Measurements from ENCODE around the gene RNASEH1. TPM values are rescaled to one million over a fixed set of nuclear protein-coding genes. Genes with fewer than 3 reads are reported as not detected.

The RNASEH1 gene
- total RNA-seq, 1 experiment from 2014 or later, result 38.2 TPM

DNA sequence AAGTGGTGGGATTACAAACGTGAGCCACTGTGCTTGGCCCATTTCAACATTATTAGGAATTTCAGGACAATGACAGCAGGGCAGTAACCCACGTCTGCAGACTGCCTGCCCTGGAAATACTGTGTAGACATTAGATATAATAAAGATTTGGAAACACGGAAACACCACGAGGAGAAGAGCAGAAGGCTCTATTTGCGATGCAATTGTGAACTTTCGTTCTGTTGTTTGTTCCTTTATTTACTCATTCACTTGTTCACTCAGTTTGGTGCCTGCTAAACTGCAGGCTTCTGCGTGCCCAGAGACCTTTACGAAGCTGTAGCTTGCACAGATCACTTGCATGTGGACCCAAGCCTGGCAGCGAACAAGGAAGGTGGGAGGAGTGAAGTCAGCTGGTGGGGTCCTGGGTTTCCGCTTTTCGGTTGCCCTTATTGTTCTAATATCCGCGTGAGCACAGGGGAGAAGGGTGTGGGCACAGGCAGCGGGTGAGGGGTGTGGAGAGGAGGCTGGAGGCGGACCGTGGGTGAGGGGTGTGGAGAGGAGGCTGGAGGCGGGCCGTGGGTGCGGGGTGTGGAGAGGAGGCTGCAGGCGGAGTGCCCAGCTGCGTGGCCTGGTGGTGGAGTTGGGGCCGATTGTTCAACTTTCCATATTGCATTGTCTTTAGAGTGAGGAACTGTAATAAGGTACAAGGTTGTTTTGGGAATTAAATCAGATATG lies 40.2 kb upstream of the RNASEH1 start:
- no peak overlapping the region for H3K4me2 ChIP-seq (ENCODE audit: low read length)

More for the DNA sequence above, 40.2 kb upstream of the RNASEH1 start:
- ChIA-PET CTCF (no interaction called here), POLR2A (no interaction called here), RAD21 (ENCODE audit: low non-redundant PET in 1 of 2, low total read pairs in 2 of 2, uncharacterized antibody in 2 of 2, unreplicated experiment in 2 of 2) (no interaction called here)
- Histone ChIP-seq H3K9me3 (ENCODE audit: control insufficient read depth in 1 of 2, insufficient read depth in 1 of 2, low read depth in 1 of 2, low read length in 2 of 2) (no peaks in the 10 kb centered on the region), H3K4me1 (ENCODE audit: control insufficient read depth in 1 of 2, insufficient read depth in 2 of 2, low read length in 2 of 2) (no peaks in the 10 kb centered on the region), H3K27me3 (ENCODE audit: insufficient read depth, low read length) (no peaks in the 10 kb centered on the region), H2AFZ (ENCODE audit: low read depth, low read length, poor library complexity, severe bottlenecking) (no peak overlapping the region), H3K79me2 (ENCODE audit: insufficient read depth, low read length) (no peaks in the 10 kb centered on the region), H3K36me3 (ENCODE audit: control insufficient read depth in 1 of 2, insufficient read depth in 2 of 2, low read length in 2 of 2) (no peaks in the 10 kb centered on the region), H3K27ac (ENCODE audit: low read depth, low read length) (no peak overlapping the region), H3K4me3 (replicated peaks in 1 of 2; ENCODE audit: low read depth in 1 of 2, low read length in 2 of 2) (no peak overlapping the region), H3K9ac (ENCODE audit: low read length) (no peak overlapping the region), H3K9me2 (ENCODE audit: insufficient read depth) (no peaks in the 10 kb centered on the region), H4K20me1 (ENCODE audit: insufficient read depth) (no peaks in the 10 kb centered on the region)
- no peak for ATAC-seq
- BruUV-seq (replicated peaks), result no TSS peak
- no peak for TF ChIP-seq SP1 (IDR thresholded peaks at IDR 0.05; ENCODE audit: low read depth)
- no peak for TF ChIP-seq SIN3A (IDR thresholded peaks at IDR 0.05; ENCODE audit: low read depth)
- no peak for TF ChIP-seq POLR2A (IDR thresholded peaks at IDR 0.05; ENCODE audit: borderline replicate concordance, extremely low read depth, insufficient read depth, insufficient read length)
- TF ChIP-seq SRF (IDR thresholded peaks at IDR 0.05; ENCODE audit: low read depth), result no peak
- no peak for TF ChIP-seq CEBPB (IDR thresholded peaks at IDR 0.05; ENCODE audit: low read depth)
- TF ChIP-seq EZH2 (IDR thresholded peaks at IDR 0.05), result no peak
- TF ChIP-seq, protein P1, sequence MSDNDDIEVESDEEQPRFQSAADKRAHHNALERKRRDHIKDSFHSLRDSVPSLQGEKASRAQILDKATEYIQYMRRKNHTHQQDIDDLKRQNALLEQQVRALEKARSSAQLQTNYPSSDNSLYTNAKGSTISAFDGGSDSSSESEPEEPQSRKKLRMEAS (IDR thresholded peaks at IDR 0.05), result no peak
- no peak for TF ChIP-seq REST (IDR thresholded peaks at IDR 0.05; ENCODE audit: low read depth)
- TF ChIP-seq TCF7L2 (IDR thresholded peaks at IDR 0.05; ENCODE audit: borderline replicate concordance, extremely low read depth, insufficient read depth, insufficient read length), result no peak
- TF ChIP-seq ZFX (IDR thresholded peaks at IDR 0.05), result no peak
- TF ChIP-seq RAD21 (IDR thresholded peaks at IDR 0.05; ENCODE audit: low read depth), result no peak
- TF ChIP-seq ELF1 (IDR thresholded peaks at IDR 0.05; ENCODE audit: borderline replicate concordance, low read depth), result no peak
- no peak for TF ChIP-seq FOSL1 (IDR thresholded peaks at IDR 0.05; ENCODE audit: low read depth)
- TF ChIP-seq ATF3 (IDR thresholded peaks at IDR 0.05), result no peak
- no peak for TF ChIP-seq JUND (IDR thresholded peaks at IDR 0.05)
- TF ChIP-seq CTCF (IDR thresholded peaks at IDR 0.05 in 2 of 3, conservative IDR thresholded peaks at IDR 0.05 in 1 of 3; ENCODE audit: borderline replicate concordance in 1 of 3, insufficient read depth in 1 of 3, low read depth in 2 of 3, low read length in 2 of 3), result no peak
- TF ChIP-seq EGR1 (IDR thresholded peaks at IDR 0.05; ENCODE audit: low read depth), result no peak
- no peak for TF ChIP-seq ZNF274 (IDR thresholded peaks at IDR 0.05; ENCODE audit: low read depth, low read length)
- TF ChIP-seq, protein P2, sequence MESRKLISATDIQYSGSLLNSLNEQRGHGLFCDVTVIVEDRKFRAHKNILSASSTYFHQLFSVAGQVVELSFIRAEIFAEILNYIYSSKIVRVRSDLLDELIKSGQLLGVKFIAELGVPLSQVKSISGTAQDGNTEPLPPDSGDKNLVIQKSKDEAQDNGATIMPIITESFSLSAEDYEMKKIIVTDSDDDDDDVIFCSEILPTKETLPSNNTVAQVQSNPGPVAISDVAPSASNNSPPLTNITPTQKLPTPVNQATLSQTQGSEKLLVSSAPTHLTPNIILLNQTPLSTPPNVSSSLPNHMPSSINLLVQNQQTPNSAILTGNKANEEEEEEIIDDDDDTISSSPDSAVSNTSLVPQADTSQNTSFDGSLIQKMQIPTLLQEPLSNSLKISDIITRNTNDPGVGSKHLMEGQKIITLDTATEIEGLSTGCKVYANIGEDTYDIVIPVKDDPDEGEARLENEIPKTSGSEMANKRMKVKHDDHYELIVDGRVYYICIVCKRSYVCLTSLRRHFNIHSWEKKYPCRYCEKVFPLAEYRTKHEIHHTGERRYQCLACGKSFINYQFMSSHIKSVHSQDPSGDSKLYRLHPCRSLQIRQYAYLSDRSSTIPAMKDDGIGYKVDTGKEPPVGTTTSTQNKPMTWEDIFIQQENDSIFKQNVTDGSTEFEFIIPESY (IDR thresholded peaks at IDR 0.05; ENCODE audit: extremely low read depth, insufficient replicate concordance, low read length), result no peak
- TF ChIP-seq YY1 (IDR thresholded peaks at IDR 0.05; ENCODE audit: extremely low read depth, insufficient replicate concordance, low read depth, low read length), result no peak
- DNase-seq (ENCODE audit: low read depth, low spot score), result no peak
- intact Hi-C loops (cut with micrococcal nuclease), result no loop called here
